HepG2 (cell line): ENCODE results near the gene GABBR2. TPM values are rescaled to one million over a fixed set of nuclear protein-coding genes. Genes with fewer than 3 reads are reported as not detected.

Source experiments
- ATAC-seq: fragments of 200-7000 bp; cut with Tn5 transposase; 3 replicates; pipeline ENCODE4 v1.9.1; 2020; ENCODE audit warnings: mild to moderate bottlenecking, moderate library complexity
- BruUV-seq: library from RNA; stranded (reverse); fragments of 400-500 nt; replicated peaks from 2 replicates; lab custom pipeline; 2021; lab: Mats Ljungman, UMichigan
- CTCF ChIA-PET: fragments of 300-600 bp; formaldehyde crosslinking; extraction: SDS; loops from one replicate; lab custom pipeline; 2021; ENCODE audit warnings: low total read pairs, inconsistent platforms, low intra/inter-chr PET ratio; lab: Yijun Ruan, JAX
- POLR2A ChIA-PET: fragments of 350-600 bp; sonication (Branson Sonifier 250); formaldehyde crosslinking; loops from one replicate; lab custom pipeline; 2020; ENCODE audit warnings: antibody characterized with exemption, inconsistent platforms; lab: Yijun Ruan, JAX
- DNase-seq: peaks from one replicate; pipeline ENCODE4 v3.0.0-alpha.2; 2015; ENCODE audit warnings: low spot score
- FAIRE-seq: peaks from 3 replicates; lab custom pipeline; 2011; peaks lifted over from hg19 to GRCh38; lab: Jason Lieb, UNC
- H2AFZ ChIP-seq: one replicate; pipeline ENCODE4 v1.6.1; 2011; ENCODE audit warnings: low read length, inconsistent platforms
- H3K27ac ChIP-seq: fragments of 300-600 bp; 3 replicates; pipeline ENCODE4 v1.8.0; 2011; ENCODE audit warnings: mixed run types, mild to moderate bottlenecking, mixed read lengths, low read length, inconsistent platforms; ENCODE audit not compliant: insufficient read depth; ENCODE audit errors: extremely low read length
- H3K27me3 ChIP-seq, 2 experiments: fragments of 200-600 bp in 1 of 2; 2 replicates in 1 of 2; 3 replicates in 1 of 2; pipeline versions ENCODE4 v1.6.0 to v1.8.0; 2011; ENCODE audit warnings: low read length in 2 of 2, mild to moderate bottlenecking in 2 of 2, moderate library complexity in 2 of 2, inconsistent platforms in 1 of 2; ENCODE audit not compliant: insufficient read depth in 2 of 2, control insufficient read depth in 1 of 2
- H3K36me3 ChIP-seq, 2 experiments: fragments of 200-600 bp in 1 of 2; replicated peaks in 1 of 2; 2 replicates in 1 of 2; 3 replicates in 1 of 2; pipeline versions ENCODE4 v1.5.1 to v1.8.0; 2011; ENCODE audit warnings: low read length in 2 of 2, inconsistent platforms in 1 of 2; ENCODE audit not compliant: insufficient read depth in 2 of 2, control insufficient read depth in 1 of 2
- H3K4me1 ChIP-seq: 2 replicates; pipeline ENCODE4 v1.5.1; 2012; ENCODE audit warnings: low read length, inconsistent platforms; ENCODE audit not compliant: insufficient read depth
- H3K4me2 ChIP-seq: 2 replicates; pipeline ENCODE4 v1.6.0; 2011; ENCODE audit warnings: low read depth, low read length, inconsistent platforms
- H3K4me3 ChIP-seq, 3 experiments: fragments of 200-600 bp in 1 of 3; sonication (generic), shearing (Covaris generic) in 1 of 3; replicated peaks in 1 of 3; 2 replicates each; pipeline ENCODE4 v1.5.1; 2011 to 2016; ENCODE audit warnings: low read length in 3 of 3, inconsistent platforms in 2 of 3, low read depth in 2 of 3, mild to moderate bottlenecking in 2 of 3, control low read depth in 1 of 3, mixed read lengths in 1 of 3; ENCODE audit not compliant: insufficient read depth in 1 of 3
- H3K79me2 ChIP-seq: one replicate; pipeline ENCODE4 v1.6.1; 2011; ENCODE audit warnings: low read length, inconsistent platforms; ENCODE audit not compliant: insufficient read depth
- H3K9ac ChIP-seq: 2 replicates; pipeline ENCODE4 v1.6.0; 2011; ENCODE audit warnings: mild to moderate bottlenecking, low read depth, low read length, inconsistent platforms; ENCODE audit not compliant: insufficient read depth
- H3K9me3 ChIP-seq: 2 replicates; pipeline ENCODE4 v1.5.1; 2012; ENCODE audit warnings: mild to moderate bottlenecking, low read length
- H4K20me1 ChIP-seq: 2 replicates; pipeline ENCODE4 v1.6.0; 2011; ENCODE audit warnings: inconsistent platforms, mild to moderate bottlenecking, low read length, moderate library complexity; ENCODE audit not compliant: insufficient read depth
- ATF1 ChIP-seq: IDR thresholded peaks from 2 replicates; pipeline ENCODE4 v1.6.1; 2016; ENCODE audit warnings: mild to moderate bottlenecking, control low read depth
- ISX ChIP-seq: sonication (generic); formaldehyde crosslinking; conservative IDR thresholded peaks from 2 replicates; pipeline ENCODE4 v1.5.0; 2020; ENCODE audit warnings: missing genetic modification reagents
- JUN ChIP-seq: sonication (generic); formaldehyde crosslinking; IDR thresholded peaks from 2 replicates; pipeline ENCODE4 v1.4.0; 2020; ENCODE audit warnings: mild to moderate bottlenecking, missing genetic modification reagents
- SIN3A ChIP-seq: IDR thresholded peaks from 2 replicates; pipeline ENCODE4 v1.6.1; 2011; ENCODE audit warnings: low read depth, mild to moderate bottlenecking, control low read depth, low read length, borderline replicate concordance
- STAG1 ChIP-seq: sonication (generic); formaldehyde crosslinking; IDR thresholded peaks from 2 replicates; pipeline ENCODE4 v1.4.0; 2020; ENCODE audit warnings: missing genetic modification reagents
- ZFP36 ChIP-seq: fragments of 150-350 bp; IDR thresholded peaks from 2 replicates; pipeline ENCODE4 v1.6.1; 2018; ENCODE audit warnings: borderline replicate concordance, low read length, low read depth; ENCODE audit not compliant: partially characterized antibody
- ZIK1 ChIP-seq: sonication (generic); formaldehyde crosslinking; IDR thresholded peaks from 2 replicates; pipeline ENCODE4 v1.5.0; 2020; ENCODE audit warnings: mild to moderate bottlenecking, low read depth, missing genetic modification reagents, borderline replicate concordance
- ZNF331 ChIP-seq: sonication (generic); formaldehyde crosslinking; IDR thresholded peaks from 2 replicates; pipeline ENCODE4 v1.4.0; 2020; ENCODE audit warnings: missing genetic modification reagents
- ZNF367 ChIP-seq: sonication (generic); formaldehyde crosslinking; IDR thresholded peaks from 2 replicates; pipeline ENCODE4 v1.4.0; 2020; ENCODE audit warnings: missing genetic modification reagents, borderline replicate concordance
- ZNF550 ChIP-seq: sonication (generic); formaldehyde crosslinking; IDR thresholded peaks from 2 replicates; pipeline ENCODE4 v1.4.0; 2020; ENCODE audit warnings: mild to moderate bottlenecking, missing genetic modification reagents, borderline replicate concordance
- WGBS: methylation state at CpG from one replicate; pipeline ENCODE4 v1.1.6; 2017; ENCODE audit warnings: low lambda C conversion rate; 5-methylcytosine and 5-hydroxymethylcytosine counted together
- in situ Hi-C: cut with HindIII; loops from 2 replicates; pipeline ENCODE4 v1.10.0; 2017; ENCODE audit warnings: low pct_unique_long_range_greater_than_20kb; ENCODE audit not compliant: extremely low pct_ligation_motif_present
- intact Hi-C: fragments of 100-400 bp; cut with micrococcal nuclease; formaldehyde crosslinking; loops from one replicate; pipeline ENCODE4 v1.10.0; 2022; ENCODE audit not compliant: unreplicated experiment
- polyA plus RNA-seq, 8 experiments: library from polyadenylated mRNA; depleted of rRNA in 3 of 8; stranded (reverse) in 7 of 8; unstranded in 1 of 8; fragments of >200 nt; fragmentation: Illumina TruSeq in 4 of 8; extraction: Trizol in 4 of 8; gene quantifications; 2 replicates each; pipeline versions ENCODE4 v1.2.1 to v1.2.3, GENCODE V29; 2011 to 2016; ENCODE audit warnings: low read depth in 4 of 8, missing spikeins in 1 of 8, mixed read lengths in 1 of 8; ENCODE audit not compliant: insufficient read depth in 1 of 8
- total RNA-seq, 5 experiments: library from RNA; depleted of rRNA; stranded (reverse); fragments of >200 nt; fragmentation: Illumina TruSeq; extraction: Trizol; gene quantifications; 2 replicates each; pipeline ENCODE4 v1.2.3, GENCODE V29; 2016; ENCODE audit warnings: low read depth in 1 of 5
- TF ChIP-seq, protein P1 (sequence below): sonication (generic); formaldehyde crosslinking; IDR thresholded peaks from 2 replicates; pipeline ENCODE4 v1.8.0; 2022; ENCODE audit warnings: mild to moderate bottlenecking, missing genetic modification reagents, moderate library complexity
- TF ChIP-seq, protein P2 (sequence below): IDR thresholded peaks from 2 replicates; pipeline ENCODE4 v1.6.1; 2016; ENCODE audit warnings: mild to moderate bottlenecking, missing biosample characterization, missing genetic modification reagents

Gene GABBR2
- total and polyA plus RNA-seq, 2 of the 13 experiments (the other 11 are each of a cell fraction or from before 2014, with no cell fraction given) = 0.02 TPM; not detected in 1

DNA sequence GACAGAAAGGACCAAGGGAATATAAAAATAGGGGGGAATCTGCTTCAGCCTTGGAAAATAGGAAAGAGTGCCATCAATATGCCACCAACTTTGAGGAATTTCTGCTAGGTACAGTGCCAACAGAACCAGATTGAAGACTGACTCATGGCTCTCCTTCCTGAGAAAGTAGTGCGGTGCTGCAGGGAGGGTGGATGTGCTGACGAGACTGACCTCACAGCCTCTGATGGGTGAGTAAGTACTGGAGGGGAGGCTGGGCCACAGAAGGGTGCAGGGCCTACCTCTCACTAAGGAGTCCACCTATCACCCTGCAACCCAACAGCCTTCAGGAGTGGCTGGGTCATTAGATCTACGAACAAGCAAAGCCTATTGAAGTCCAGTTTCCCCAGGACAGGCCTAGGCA lies 187.6 kb downstream of the GABBR2 start (continued):
- TF ChIP-seq JUN (no peak), ATF1 (no peak), SIN3A (no peak), ZIK1 (no peak), ZFP36 (no peak), STAG1 (no peak), ZNF550 (CRISPR knock-in tag) (no peak)
- TF ChIP-seq, protein P1, sequence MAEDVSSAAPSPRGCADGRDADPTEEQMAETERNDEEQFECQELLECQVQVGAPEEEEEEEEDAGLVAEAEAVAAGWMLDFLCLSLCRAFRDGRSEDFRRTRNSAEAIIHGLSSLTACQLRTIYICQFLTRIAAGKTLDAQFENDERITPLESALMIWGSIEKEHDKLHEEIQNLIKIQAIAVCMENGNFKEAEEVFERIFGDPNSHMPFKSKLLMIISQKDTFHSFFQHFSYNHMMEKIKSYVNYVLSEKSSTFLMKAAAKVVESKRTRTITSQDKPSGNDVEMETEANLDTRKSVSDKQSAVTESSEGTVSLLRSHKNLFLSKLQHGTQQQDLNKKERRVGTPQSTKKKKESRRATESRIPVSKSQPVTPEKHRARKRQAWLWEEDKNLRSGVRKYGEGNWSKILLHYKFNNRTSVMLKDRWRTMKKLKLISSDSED (CRISPR knock-in tag) = no peak
- TF ChIP-seq, protein P2, sequence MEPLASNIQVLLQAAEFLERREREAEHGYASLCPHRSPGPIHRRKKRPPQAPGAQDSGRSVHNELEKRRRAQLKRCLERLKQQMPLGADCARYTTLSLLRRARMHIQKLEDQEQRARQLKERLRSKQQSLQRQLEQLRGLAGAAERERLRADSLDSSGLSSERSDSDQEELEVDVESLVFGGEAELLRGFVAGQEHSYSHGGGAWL (CRISPR knock-in tag) = no peak

DNA sequence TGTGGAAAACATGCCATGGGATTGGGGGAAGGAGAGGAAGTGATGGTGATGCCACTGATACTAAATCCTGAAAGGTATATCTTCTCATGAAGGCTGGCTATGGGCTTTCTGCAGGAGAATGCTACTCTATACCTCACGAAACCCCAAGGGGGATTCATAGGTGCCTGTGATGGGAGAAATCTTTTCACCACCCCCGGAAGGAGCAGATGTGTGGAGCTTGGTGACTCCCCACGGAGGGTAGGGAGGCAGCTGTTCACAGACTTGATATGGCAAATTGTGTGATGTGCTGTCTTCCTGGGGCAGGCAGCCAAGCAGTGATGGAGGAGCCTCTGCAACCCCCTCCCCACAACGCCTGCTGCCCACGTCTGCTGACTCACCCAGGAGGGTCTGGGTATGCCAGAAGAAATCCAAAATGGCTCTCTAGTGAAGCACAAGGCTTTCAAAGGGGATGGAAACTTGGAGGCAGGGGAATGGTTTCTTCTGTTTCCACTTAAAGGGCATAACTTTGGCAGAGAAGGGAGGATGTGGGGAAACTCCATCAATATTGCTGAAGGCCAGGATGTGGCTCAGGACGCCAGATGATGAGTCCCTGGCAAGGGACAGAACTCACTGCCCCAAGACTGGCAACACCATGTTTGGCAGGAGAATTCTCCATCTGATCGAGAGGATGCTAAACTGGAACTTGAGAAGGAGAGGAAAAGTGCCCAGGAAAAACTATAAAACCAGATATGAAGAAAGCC lies 188.3 kb downstream of the GABBR2 start:
- ChIA-PET CTCF (no interaction called here), POLR2A (no interaction called here)
- no peak overlapping the region for H3K27ac ChIP-seq
- DNase-seq (no peak), FAIRE-seq (no peak), ATAC-seq (no peak)
- no peaks in the 10 kb centered on the region for H3K27me3 ChIP-seq
- no peaks in the 10 kb centered on the region for H3K9me3 ChIP-seq
- H3K4me3 ChIP-seq = no peak overlapping the region
- H2AFZ ChIP-seq = no peak overlapping the region
- no peak overlapping the region for H3K4me2 ChIP-seq
- no peaks in the 10 kb centered on the region for H3K79me2 ChIP-seq
- intact Hi-C loops (no loop called here), in situ Hi-C loops (no loop called here)
- no peaks in the 10 kb centered on the region for H4K20me1 ChIP-seq
- WGBS = 0% methylated on average over 7 of the region's 7 CpGs
- H3K9ac ChIP-seq = no peak overlapping the region
- H3K36me3 ChIP-seq = no peaks in the 10 kb centered on the region
- TF ChIP-seq ZNF331 (CRISPR knock-in tag) = no peak
- TF ChIP-seq ZNF367 (CRISPR knock-in tag) = no peak
- no peak for TF ChIP-seq ISX
- no TSS peak for BruUV-seq
- no peaks in the 10 kb centered on the region for H3K4me1 ChIP-seq
